ENCODE measurements around the gene SCN4B.

- TF ChIP-seq CTCF (IDR thresholded peaks at IDR 0.05 in 2 of 3, conservative IDR thresholded peaks at IDR 0.05 in 1 of 3; ENCODE audit: control insufficient read depth in 2 of 3, extremely low read depth in 1 of 3, insufficient read depth in 1 of 3, low read depth in 3 of 3, low read length in 3 of 3) (no peak), GATAD2B (conservative IDR thresholded peaks at IDR 0.05; ENCODE audit: low read depth) (no peak)
These were observed 10.9 kb upstream of the SCN4B start for GRCh38 chr11:118163494-118163893.

All from GM12878 (cell line).